Measurements from ENCODE around the gene STK32C.

STK32C gene

DNA sequence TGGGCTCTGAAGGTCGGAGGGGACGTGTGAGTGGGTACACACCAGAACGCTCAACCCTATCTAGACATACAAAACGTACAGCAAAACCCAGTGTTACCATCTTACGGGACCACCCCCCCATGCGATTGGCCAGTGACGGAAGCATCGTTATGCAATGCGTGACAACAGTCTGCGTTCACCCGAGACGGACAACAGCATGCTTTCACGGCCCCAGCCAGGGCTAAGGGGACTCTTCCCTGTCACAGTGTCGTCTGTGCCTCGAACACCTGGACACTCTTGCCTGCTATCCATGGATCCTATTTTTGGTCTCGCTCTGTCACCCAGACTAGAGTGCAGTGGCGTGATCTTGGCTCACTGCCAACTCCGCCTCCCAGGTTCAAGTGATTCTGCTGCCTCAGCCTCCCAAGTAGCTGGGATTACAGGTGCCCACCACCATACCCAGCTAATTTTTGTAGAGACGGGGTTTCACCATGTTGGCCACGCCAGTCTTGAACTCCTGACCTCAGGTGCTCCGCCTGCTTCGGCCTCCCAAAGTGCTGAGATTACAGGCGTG lies 97.7 kb downstream of the STK32C start:
- DNase-seq (ENCODE audit: low spot score) = no peak

GRCh38 chr10:132209130-132209529 lies 98.6 kb downstream of the STK32C start:
- DNase-seq (ENCODE audit: low spot score) = no peak

DNA sequence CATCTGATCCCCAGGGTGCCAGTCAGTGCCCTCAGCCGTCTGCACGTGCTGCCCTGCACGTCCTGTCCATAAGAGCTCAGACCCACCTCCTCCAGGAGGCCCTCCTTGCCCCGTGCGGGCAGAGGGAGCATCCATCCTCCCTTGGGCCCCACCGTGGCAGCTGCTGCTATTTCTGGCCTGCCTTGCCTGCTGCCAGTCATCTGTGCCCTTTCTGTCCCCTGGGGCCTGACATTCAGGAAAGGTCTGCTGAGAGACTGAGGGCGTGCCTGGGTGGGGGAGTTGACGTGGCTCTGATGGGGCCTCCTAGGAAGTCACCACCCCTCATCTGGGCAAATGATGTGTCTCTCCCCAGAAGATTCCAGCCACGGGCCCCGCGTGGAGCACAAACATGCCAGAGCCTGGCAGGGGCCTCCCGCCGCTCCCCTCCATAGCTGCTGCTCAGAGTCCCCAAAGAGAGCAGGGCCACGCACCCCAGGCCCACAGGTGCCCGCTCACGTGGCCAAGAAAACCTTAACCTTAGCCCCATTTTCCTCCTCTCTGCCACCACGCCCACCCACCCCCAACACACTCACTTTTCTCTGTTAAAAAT lies 99.2 kb downstream of the STK32C start:
- no peak for DNase-seq (ENCODE audit: low spot score)

GRCh38 chr10:132207536-132208461 lies 100.0 kb downstream of the STK32C start:
- no peak for DNase-seq (ENCODE audit: low spot score)

DNA sequence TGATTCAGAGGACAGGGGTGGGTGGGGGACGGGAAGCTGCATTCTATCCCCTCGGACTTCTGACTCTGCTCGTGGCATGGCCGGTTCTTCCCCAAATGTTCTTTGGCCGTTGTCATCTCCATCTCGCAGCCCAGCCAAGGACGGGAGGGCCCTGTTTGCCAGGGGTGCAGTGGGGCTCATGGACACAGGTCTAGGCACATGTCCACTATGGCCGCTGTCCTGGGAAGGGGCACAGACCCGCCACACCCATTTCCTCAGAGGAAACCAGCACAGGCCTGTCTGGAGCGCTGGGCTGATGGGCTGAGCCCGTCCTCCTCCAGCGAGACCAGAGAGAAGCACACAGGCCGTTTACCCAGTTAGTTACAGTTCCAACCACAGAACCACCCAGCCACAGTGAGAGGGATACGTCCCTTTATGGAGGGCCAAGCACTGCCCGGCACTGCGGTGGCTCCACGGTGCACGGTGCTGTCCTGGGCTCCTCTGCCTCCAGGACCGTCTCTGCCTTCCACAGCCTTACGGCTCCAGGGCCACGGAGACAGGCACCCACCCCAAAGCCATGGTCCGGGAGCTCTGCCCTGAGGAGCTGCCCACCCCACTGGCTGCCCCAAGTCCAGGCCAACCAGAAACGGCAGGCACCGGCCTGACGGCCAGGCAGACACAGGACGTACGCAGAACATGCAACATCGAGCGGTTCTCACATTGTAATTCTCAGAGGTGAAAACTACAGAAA lies 100.8 kb downstream of the STK32C start:
- no peak for DNase-seq (ENCODE audit: low spot score)

- no peak for DNase-seq (ENCODE audit: low spot score)
These were observed 101.4 kb downstream of the STK32C start for GRCh38 chr10:132206377-132206745.

GRCh38 chr10:132205650-132206376 lies 101.9 kb downstream of the STK32C start:
- DNase-seq (ENCODE audit: low spot score) = no peak

- no peak for DNase-seq (ENCODE audit: low spot score)
These were observed 102.8 kb downstream of the STK32C start for GRCh38 chr10:132204781-132205473.

DNA sequence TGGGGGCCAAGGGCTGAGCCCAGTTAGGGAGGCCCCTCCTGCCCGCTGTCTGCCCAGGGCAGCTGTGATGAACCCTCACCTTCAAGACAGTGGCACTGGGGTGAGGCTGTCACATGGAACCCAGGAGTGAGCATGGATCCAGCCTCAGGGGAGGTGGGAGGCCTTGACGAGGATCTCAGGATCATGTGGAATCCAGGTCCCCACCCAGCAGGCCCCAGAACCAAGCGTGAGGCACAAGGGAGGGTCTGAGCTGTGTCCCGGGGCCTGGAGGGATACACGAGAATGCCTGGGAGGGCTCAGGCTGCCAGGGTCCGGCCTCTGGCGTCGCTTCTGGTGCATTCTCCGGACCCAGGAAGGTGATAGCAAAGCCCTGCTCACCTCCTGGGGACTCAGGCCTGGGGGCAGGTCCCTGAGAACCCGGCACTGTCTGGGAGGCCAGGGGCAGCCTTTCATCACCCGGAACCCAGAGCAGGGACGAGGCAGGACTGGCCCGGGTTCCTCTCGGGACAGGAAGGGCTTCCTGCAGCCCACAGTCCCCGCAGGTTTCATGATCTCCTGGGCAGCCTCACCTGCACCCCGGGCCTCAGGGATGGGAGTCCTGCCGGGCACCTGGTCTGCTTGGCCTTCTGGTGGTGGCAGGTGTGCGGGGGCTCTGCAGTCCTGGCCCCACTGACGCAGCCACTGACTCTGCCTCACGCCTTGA lies 103.5 kb downstream of the STK32C start:
- DNase-seq (ENCODE audit: low spot score) = no peak

- DNase-seq (ENCODE audit: low spot score) = no peak
These were observed 104.3 kb downstream of the STK32C start for GRCh38 chr10:132203256-132204077.

DNA sequence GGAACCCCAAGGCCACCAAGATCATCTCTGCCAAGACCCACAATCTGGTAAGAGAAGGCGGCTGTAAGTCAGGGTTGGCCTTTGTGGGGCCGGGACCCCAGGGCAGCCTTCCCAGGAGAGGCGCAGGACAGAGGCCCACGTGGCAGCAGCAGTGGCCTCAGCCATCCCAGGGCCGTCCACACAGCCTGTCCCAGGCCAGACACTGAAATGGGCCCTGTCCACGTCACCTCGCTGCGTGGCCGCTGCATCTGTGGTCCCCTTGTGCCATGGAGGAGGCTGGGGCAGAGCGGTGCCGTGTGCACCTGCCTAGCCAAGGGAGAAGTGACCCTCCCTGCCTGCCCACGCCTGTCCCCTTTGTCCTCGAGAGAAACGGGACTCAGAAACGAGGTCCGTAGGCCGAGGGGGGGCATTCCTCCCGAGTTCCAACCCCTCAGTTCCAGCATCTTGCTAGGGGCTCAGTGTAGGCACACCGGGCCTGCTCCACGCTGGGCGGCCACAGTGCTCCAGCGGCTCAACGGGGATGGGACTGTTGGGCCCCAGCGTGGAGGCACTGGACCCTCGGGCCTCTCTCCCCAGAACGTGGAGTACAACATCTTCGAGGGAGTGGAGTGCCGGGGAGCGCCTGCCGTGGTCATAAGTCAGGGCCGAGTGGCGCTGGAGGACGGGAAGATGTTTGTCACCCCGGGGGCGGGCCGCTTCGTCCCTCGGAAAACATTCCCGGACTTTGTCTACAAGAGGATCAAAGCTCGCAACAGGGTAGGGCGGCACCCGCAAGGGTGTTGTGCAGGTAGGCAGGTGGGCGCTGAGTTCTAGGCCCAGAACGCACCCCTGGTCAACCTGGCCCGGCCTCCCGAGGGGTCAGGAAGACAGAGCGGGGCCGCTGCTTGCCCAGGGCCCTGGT lies 105.4 kb downstream of the STK32C start:
- no peak for DNase-seq (ENCODE audit: low spot score)

GRCh38 chr10:132201111-132201969 lies 106.4 kb downstream of the STK32C start:
- no peak for DNase-seq (ENCODE audit: low spot score)

GRCh38 chr10:132200344-132201110 lies 107.2 kb downstream of the STK32C start:
- DNase-seq (ENCODE audit: low spot score) = no peak

GRCh38 chr10:132199854-132200311 lies 107.9 kb downstream of the STK32C start:
- DNase-seq (ENCODE audit: low spot score) = no peak

DNA sequence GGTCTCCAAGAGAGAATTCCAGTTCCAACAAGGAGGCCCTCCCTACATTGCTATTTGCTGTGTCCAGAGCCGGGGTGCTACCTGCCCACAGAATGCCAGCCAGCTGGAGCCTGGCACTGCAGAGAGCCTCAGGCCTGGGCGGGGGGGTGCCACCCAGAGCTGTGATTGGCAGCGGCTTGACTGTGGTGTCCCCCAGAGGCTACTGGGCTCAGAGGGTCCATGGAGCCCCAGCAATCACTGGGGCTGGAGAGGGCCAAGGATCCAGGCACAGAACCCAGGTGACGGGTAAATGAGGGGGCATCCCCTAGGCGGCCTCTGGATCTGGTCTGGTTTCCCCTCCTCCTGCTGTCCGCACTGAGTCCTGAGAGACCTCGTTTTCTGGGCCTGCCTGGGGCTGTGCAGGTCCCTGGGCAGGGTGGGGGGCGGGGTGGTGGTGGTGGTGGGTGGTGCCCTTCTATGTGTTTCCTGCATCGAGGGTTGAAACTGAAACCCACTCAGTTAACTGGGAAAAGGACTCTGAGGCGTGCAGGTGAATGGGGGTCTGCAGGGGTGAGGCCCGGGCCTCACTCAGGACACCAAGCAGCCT lies 108.4 kb downstream of the STK32C start:
- no peak for DNase-seq (ENCODE audit: low spot score)
